ENCODE measurements around the gene TAC4. TPM values are rescaled to one million over a fixed set of nuclear protein-coding genes. Genes with fewer than 3 reads are reported as not detected.
"Not testable (repeated sequence)": the region's sequence is repeated elsewhere in the genome, so short reads cannot be mapped to it uniquely, and the experiment has no call there.

TAC4 gene
- total RNA-seq, 1 donor from 2014 or later: not detected

DNA sequence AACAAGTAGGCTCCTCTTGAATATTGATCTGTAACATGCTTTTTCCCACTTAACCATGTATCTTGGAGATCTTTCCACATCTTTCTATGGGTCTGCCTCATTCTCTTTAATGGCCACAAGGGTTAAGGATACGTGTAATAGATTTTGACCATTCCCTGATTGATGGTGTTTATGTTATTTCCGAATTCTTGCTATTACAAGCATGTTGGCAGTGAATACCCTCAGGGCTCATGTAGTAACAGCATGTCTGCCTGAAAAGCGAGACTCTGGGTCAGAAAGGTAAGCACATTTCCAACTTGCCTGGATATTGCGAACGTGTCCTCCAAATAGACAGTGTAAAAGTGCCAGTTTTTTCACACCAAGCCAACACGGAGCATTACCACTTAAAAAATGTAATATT, 5.0 kb downstream of the TAC4 start:
- DNase-seq (ENCODE audit: low read depth): no peak

DNA sequence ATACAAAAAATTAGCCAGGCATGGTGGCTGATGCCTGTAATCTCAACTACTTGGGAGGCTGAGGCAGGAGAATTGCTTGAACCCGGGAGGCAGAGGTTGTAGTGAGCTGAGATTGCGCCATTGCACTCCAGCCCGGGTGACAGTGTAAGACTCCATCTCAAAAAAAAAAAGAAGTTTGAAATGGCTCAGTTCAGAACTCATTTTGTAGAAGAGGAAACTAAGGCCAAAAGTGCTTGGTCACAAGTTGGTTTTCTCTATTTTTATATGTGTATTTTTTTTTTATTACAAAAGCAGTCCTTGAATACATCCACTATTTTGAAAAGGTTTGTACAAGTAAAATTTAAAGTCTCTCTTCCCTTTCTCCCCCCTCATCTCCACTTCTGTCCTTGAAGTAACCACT, 5.5 kb downstream of the TAC4 start:
- DNase-seq (ENCODE audit: low read depth): no peak

DNA sequence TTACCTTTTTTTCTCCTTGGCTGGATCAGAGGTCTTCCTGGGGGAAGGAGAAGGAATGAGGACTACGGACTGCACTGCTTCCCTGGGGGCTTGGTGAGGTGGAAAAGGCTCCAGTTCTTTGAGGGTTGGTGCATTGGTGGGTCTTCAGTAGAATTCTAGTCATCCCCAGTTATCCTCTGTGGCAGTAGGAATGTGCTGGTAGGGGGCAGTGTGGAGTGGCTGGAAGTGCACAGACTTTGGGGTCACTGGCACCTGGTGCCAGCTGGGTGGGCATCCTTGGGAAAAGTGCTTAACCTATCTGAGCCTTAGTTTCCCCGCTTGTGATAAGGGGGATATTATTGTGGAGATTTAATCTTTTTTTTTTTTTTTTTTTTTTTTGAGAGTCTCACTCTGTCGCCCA, 6.3 kb downstream of the TAC4 start:
- DNase-seq (ENCODE audit: low read depth): no peak

DNA sequence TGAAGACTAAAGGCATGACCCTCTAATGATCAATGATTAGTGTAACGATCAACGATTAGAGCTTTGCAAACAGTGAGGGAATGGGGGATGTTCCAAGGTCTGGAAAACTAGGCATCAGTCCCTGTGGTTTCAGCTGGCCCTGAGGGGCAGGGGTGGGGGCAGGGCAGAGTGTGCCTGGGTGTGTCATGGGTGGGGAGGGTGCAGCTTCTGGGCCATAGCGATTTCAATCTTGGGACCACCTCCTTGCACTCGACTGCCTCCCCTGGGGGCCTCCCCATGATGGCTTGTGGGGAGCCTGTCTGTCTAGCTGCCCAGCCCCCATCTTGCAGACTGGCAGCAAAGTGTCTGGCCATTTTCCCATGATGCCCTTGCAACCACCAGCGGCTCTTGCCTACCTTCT, 8.4 kb downstream of the TAC4 start:
- DNase-seq (ENCODE audit: low read depth): no peak

DNA sequence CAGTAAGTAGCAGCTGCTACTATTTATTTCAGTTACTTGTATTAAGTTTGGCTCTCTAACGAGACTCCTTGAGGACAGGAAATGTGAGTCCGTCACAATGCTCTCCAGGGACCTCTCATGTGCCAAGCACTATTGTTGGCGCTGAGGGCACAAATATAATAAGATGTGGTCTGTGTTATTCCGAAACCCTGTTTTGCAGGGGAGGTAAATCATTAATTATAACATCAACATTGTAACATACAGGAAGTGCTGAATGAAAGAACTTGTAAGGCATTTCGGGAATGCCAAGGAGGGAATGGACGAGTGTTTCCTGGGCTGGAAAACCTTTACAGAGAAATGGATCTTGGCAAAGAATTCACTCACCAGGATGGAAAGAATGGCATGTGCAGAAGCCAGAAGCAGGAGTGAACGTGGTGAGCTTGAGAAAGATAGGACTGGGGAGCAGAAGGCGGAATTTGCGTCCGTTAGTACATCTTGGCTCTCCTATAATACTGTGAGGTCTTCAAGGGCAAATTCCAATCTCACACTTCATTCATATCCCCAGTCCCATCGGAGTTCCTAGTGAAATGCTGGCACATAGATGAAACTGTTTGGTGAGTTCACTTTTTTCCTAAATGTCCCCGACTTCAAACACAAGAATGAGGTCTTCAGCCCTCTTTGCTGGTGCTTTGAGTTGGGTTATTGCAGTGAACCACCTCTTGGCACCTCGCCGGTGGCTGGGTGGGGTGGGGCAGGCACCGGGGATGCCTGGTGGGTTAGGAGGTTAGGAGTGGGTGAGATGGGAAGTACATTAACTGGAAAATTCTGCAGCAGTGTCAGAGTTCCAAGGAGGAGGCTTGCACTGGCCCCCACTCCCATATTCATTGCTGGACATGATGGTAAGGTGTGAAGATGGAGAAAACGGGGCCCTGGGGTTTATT, 11.5 kb downstream of the TAC4 start:
- peak; percentile 98 for DNase-seq (ENCODE audit: low read depth)

DNA sequence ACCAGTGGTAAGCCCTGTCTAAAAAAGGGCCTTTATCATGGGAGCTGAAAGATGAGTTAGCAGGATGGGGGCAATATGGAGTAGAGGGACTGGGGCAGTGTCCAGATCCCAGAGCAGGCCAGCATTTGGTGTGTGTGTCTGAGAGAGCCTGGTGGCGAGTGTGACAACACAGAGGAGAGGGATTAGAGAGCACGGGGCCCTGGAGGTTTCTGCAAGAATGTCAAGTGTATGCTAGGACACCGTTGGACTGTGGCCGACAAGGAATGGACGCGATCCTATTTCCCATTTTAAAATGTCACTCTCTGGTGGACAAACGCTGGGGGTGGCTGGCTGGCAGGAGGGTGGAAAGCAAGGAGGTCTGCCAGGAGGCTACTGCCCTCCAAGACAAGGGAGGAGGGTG, 12.4 kb downstream of the TAC4 start:
- DNase-seq (ENCODE audit: low read depth): no peak

DNA sequence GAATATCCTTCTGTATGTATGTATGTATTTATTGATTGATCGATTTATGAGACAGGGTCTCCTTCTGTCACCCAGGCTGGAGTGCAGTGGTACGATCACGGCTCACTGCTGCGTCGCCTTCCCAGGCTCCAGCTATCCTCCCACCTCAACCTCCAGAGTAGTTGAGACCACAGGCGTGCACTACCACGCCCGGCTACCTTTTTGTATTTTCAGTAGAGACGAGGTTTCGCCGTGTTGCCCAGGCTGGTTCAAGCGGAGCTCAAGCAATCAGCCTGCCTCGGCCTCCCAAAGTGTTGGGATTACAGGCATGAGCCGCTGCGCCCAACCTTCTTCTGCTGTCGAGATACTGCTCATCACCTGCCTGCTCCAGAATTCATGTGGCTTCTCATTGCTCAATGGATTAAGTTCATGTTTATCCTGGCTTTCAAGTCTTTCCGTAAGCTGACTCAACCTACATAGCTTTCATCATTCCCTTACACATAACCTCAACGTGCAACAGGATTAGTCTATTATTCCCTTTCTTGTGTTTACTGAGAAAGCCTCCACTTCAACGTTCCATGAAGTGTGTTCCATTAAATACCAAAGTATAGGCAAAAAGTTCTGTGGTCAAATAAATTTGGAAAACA, 13.6 kb downstream of the TAC4 start:
- no peak for DNase-seq (ENCODE audit: low read depth)

DNA sequence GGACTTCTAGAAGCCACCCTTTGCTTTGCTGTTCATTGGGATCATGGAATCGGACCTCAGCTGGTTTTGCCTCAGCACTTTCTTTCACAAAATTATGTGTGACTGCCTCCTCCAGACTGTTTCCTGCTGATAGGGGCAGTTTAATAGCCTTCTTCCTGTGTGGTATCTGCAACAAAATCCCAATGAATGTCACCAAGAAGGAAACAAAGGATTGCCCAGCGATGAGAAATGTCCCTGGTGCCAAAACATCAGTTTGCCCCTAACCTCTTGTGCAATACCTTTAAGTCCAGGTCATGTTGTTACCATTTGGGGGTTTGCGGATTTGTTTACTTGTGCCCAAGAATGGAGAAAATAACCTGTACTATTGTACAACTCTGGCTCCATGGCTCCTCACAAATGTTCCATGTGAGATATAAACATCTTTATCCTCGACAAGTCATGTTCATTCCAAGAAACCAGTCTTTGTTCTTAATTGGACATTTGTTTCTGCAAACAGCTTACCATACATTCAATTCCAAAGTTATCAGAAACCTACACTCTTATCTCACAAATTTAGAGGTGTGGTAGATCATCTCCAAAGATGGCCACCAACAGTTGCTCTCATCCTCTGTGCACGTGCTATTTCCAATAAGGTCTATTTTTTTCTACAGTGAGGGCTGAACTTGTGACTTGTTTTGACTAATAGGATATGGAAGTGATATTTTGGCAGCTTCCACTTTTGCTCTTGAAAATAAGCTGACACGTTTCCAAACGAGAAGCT, 14.8 kb downstream of the TAC4 start:
- no peak for DNase-seq (ENCODE audit: low read depth)

DNA sequence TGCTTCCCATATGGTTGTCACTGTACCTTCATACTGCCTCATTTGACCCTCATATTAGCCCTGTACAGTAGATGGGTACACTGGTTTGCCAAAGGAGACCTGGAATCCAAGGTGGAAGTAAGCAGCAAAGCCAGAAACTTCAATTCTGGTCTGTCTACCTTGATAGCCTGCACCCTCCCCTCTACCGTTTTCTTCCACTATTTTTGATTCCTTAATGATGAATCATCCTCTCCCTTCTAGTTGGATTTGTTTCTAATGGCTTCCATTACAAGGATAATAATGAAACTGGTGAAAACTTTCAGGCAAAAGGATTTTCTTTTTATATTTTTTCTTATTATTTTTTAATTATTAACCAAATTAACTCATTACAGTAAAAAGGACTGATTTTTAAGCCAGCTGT, 17.3 kb downstream of the TAC4 start:
- peak; percentile 70 for DNase-seq (ENCODE audit: low read depth)

DNA sequence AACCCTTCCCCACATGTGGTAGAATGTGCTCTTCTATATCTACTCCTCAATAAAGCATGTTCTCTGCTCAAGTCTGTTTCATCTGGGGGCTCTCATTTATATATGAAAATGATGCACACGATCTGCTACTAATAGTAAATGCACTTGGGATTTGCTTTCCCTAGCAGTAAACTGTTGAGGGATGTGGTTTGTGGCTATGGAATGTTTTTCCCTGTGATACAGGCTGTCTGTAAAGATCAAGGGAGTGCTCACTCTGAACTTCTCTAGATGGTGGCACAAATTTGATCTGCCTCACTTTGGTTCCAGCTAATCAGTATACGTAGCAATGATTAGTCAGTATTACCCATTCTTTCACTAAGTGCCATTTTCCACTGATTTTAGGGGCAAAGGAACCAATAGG, 18.8 kb downstream of the TAC4 start:
- no peak for DNase-seq (ENCODE audit: low read depth)

DNA sequence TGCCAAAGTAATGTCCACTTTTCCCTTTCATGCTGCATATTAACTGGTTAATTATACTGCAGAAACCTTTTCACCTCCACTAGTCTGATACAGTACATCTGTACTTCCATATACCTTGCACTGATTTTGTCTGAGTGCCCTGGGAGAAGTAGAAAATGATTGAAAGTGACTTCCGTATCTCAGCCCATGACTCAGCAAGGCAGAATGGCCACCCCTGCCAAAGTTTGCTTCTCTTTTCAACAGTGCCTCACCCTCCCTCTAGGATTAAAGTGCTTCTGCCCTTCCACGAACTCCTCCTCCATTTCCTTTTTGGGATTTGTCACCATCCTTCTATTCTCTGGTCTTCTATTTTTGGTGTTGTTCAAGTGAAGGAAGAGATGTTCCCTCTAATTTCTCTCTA, 19.5 kb downstream of the TAC4 start:
- not testable (repeated sequence) for DNase-seq (ENCODE audit: low read depth)

DNA sequence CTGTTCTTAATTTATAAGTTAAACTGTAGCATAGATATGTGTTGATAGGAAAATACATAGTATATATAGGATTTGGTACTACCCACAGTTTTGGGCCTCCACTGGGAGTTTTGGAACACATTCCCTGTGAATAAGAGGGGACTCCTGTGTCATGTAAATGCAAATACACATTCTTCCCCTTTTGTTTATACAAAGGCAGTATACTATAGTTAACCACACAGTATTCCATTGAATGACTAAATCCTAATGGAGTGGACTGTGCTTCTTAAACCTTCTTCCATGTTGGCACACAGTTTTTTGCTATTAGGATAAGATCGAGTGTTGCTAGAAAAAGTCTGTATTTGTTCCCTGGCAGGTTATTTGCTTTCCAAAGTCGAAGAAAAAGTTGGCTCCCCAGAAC, 22.2 kb downstream of the TAC4 start:
- no peak for DNase-seq (ENCODE audit: low read depth)

DNA sequence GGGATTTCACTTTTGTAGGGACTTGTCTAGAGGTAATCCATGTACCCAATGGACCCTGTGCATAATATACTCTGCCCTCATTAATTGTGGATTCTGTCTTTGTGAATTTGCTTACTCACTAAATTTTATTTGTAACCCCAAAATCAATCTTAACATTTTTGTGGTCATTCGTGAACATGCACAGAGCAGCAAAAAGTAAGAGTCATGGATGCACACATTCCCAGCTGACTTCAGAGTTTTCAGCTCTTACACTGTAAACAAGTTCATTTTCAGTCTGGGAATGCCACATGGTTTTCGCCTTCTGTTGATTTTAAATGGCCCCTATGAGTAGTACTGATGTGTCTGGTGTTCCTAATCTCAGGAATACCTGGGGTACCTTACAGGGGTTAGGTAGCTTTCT, 24.3 kb downstream of the TAC4 start:
- no peak for DNase-seq (ENCODE audit: low read depth)

DNA sequence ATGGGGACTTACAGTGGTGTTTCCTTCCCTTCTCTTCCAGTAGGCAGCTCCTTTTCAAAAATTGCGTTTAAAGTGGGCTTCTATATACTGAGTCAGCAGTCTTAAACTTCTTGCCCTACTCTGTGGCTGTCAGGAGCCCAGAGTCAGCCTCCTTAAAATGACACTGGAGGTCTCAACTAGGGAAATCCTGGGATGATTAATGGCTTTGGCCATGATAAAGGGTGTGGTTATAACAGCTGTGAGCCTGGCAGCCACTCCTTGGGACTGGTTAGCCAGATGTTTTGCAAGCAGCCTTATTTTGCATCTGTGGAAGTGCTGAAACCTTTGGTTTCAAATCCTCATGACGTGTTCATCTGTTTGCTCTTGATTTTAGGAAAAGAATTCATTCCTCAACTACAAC, 25.0 kb downstream of the TAC4 start:
- DNase-seq (ENCODE audit: low read depth): no peak

DNA sequence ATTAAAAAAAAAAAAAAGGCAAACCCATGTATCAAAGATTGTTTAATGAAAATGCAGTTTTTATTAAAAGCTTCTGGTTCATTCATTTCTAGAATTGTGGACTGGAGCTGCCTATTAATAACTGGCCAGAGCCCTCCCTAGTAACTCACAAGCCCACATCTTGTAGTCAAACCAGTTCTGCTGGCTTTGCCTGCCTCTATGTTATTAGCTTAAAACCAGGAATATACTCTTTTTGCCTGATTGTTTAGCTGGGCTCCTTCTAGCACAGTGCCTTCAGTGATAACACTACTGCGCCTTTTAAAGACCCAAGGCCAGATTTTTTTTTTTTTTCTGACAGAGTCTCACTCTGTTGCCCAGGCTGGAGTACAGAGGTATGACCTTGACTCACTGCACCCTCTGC, 26.0 kb downstream of the TAC4 start:
- no peak for DNase-seq (ENCODE audit: low read depth)

DNA sequence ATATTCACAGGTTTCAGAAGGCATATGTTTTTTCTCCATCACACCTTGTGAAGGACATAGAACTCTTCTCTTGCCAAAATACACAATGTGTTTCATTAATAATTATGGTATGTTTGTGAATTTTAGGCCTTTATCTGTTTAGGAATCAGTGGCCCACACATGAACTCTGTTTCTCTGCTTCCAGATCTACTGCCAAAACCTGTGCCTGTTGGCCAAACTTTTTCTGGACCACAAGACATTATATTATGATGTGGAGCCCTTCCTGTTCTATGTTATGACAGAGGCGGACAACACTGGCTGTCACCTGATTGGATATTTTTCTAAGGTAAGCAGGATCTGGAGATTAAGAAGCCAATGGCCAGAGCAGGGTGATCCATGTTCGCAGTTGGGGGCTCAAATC, 26.4 kb downstream of the TAC4 start:
- DNase-seq (ENCODE audit: low read depth): no peak

DNA sequence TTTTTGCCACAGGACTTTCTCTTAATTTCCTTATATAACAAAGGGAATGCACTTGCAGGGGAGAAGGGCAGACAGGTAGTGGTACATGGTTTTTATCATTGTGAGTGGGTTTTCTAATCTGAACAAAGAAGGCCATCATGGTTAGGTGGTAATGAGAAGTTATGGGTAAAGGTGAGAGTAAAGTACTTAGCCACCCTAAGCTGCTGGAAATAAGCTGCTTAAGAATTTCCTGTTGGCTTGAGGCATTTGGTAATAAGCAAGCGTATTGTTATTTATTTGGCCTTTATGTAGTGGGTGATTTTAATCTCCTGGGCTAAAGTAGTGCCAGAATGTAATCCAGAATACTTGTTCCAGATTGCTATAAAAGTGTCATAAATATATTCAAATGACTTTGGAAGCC, 27.1 kb downstream of the TAC4 start:
- no peak for DNase-seq (ENCODE audit: low read depth)

DNA sequence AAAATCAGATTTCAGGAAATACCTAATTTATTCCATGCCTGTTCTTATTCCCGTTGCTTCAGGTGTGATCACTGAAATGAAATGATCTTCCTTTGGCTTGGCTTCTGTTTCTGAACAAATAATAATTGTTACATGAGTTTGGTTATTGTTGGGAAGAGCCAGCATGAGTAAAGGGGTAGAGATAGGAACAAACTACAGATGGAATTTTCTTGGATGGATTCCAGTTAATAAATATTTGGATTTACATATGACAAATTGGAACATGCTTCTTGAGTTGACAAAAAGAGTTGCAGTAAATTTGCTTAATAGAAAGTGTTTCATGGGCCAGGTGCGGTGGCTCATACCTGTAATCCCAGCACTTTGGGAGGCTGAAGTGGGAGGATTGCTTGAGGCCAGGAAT, 28.2 kb downstream of the TAC4 start:
- no peak for DNase-seq (ENCODE audit: low read depth)

DNA sequence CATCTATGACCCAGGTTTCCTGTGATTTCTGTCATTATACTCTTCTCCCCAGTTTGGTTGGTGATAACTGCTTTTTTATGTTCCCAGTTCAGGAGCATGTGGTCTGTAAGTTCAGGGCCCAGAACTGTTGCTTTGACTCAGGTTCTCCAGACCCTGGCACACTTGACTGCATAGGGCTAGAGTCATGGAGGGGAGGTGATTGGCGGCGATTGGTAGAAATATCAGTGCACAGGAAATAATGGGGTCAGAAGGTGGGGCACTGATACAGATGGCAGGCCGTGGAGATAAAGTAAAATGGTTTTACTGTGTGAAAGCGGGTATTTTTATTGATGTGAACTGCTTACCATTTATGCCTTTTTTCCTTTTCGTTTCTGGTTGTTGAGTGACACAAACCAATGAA, 28.7 kb downstream of the TAC4 start:
- DNase-seq (ENCODE audit: low read depth): no peak

DNA sequence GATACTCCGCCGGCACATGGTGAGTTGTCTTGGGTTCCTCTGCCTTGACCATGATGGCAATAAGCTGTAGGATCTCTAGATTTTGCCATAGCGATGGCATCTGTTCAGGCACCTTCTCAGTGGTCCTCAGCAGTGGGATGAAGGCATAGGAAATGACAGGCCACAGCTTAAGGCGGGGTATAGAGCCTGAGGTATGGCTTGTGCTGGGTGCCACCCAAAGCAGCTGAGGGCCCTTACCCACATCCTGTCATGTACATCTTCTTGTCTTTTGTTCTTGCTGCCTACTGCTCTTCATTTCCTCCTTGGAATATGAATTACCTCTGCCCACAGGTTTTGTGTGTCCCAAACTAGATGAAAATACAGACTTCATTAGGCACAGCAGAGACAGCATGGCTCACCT, 29.9 kb downstream of the TAC4 start:
- DNase-seq (ENCODE audit: low read depth): no peak

DNA sequence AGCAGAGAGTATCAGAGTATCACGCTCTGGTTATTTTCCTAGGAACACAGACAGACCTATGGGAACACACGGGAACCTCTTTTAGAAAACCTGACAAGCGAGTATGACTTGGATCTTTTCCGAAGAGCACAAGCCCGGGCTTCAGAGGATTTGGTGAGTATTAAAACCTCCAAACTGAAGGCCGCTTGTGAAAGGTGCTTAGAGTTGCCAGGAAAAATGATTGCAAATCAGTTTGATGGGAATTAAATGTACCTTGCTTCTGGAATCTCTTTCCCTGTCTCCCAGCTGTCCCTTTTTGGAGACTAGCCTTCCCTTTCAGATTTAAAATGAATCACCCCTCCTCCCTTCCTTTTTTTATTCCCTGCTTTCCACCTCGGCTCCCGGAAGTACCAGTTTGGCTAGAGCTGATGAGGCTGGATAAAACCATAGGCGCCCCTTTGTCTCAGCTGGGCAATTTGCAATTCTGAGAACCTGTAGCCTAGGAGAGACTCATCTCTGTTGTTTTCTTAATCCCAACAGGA, 32.0 kb downstream of the TAC4 start:
- no peak for DNase-seq (ENCODE audit: low read depth)

DNA sequence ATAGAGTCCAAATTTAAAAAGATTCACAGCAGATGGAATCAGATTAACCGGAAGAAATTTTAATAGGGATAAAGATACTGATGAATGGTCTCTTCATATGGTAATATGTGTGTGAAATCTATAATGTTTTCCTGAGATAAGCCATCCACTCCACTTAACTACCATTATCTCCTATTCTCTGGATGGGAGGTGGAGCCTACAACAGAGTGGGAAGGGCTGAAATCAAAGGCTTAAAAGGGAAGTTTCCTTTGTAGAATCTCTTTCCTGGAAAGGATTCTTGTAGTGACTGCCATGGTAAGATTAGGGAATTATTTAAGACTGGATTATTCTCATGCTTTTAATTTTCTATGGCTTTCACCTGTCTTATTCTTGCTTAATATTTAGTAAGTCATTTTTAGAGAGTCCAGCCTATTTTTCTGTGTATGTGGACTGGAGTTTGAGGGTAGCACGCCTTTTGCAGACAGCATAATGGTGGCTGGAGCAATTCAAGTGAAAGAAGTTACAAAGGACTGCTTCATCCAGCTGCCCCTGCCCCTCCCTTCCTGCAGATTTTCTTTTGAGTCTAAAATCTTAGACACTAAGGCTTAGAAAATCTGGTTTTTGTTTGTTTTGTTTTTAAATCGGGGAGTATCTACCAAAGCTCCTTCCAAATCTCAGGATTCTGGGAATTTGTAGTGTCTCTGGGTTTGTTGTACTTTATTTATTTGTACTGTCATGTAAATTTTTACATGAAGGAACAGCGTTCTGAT, 32.9 kb downstream of the TAC4 start:
- DNase-seq (ENCODE audit: low read depth): no peak

All from renal cortical epithelial cell (primary cell).